T-helper 9 cell (primary cell): Measurements from ENCODE around the gene RAP1GAP2.
"Not testable (repeated sequence)": the region's sequence is repeated elsewhere in the genome, so short reads cannot be mapped to it uniquely, and the experiment has no call there.

ENCODE experiments used
- DNase-seq: peaks from one replicate; pipeline ENCODE4 v3.0.0-alpha.2; 2020

Gene RAP1GAP2

DNA sequence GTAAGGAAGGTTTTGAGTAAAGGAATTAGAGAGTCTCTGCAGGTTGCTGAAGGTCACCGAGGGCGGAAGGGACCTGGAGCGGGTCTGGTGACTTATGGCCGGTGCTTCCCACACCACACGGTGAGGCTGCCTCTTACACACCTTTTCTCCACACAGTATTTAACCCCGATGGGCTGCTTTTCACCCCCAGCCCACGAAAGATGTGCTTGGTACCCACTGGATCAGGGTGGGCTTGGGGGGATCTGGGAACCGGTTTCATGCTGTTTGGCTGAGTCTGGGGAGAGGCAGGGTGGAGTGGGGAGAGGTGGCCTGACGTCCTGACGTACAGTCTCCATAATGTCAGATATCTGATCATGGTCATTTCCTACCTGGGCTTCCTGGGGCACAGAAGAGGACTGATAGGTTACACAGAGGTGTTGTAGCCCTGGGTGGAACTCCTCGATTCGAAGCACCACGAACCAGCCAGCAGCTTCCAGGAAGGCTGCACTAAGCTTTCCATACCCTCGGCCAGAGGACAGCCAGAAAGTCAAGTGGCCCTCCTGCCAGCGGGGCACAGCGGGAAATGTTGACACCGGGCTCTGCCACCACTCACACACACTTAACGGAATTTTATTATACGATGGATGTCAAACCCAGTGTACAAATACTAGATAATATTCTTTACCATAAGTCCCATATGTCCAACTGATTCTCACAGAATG is 233.1 kb downstream of the RAP1GAP2 start:
- no peak for DNase-seq

DNA sequence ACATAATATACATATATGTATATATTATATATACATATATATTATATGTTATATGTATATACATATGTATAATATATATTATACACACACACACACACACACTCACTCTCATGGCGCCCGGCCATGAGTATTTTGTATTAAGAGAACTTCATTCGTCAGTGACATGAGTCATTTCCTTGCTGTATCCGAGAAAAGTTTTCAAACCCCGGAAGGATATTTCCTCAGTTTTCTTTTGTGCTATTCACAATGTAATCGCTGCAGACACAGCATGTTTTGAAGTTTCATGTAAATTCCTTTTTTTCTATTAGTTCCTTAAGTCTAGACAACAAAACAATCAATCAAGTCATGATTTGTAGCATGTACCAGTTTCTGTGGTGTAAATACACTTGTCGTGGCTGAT is 233.9 kb downstream of the RAP1GAP2 start:
- DNase-seq: no peak

DNA sequence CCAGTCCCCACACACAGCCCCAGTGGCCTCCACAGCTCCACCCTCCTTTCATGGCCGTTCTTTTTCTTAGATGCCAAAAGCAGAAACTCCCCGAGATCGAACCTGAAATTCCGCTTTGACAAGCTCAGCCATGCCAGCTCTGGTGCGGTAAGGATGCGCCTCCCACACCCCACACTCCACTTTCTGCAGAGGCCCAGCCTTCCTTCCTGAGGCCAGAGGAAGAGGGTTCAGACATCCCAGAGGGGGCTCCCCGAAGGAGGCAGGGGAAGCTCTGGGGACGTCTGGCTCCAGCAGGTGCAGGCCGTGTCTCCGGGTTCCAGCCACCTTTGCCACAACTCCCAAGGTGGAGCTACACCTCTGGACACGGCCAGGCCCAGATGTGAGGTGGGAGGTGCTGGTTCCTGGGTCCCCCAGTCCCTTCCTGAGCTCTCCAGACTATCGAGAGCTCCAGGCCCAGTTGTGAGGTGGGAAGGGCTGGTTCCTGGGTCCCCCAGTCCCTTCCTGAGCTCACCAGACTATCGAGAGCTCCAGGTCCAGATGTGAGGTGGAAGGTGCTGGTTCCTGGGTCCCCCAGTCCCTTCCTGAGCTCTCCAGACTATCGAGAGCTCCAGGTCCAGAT is 234.7 kb downstream of the RAP1GAP2 start:
- not testable (repeated sequence) for DNase-seq

DNA sequence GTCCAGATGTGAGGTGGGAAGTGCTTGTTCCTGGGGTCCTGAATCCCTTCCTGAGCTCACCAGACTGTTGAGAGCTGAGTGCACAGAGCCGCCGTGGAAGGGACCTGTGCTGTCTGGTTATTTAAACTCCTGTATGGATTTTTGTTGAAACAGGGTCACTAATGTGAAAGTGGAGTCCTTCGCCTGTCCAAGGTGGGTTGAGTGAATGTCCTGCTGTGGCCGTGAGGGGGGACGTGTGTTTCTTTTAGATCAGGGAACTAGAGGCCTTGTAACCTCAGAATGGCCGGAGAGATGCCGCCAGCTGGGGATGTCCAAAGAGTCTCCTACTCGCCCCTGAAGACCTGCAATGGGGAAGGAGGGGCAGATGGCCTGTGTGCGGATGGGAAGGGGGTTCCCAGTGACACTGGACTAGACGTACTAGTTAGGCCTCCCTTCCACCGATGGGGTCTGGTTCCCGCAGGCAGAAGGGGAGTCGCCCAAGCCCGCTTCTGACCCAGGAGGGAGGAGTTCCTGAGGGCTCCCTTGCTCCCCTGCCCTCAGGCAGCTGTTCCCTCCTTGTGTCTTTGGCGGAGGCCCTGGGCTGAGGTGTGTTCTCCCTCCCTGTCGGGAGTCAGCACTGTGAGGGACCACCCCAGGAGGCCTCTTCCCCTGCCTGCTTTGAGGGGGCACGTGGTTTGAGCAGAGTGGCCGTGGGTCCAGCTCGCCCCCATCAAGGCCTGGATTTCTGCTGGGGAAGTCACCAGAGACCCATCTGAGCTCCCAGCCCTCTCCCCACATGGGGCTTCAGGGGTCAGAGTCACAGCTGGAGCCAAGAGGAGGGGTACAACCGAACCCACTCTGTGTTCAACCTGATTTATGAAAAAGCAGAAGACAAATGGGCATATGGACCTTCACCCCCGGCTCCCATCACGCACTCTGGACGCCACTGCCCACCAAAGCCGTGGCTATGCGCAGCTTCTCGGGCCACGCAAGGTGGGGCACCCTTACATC is 236.3 kb downstream of the RAP1GAP2 start:
- DNase-seq: no peak

DNA sequence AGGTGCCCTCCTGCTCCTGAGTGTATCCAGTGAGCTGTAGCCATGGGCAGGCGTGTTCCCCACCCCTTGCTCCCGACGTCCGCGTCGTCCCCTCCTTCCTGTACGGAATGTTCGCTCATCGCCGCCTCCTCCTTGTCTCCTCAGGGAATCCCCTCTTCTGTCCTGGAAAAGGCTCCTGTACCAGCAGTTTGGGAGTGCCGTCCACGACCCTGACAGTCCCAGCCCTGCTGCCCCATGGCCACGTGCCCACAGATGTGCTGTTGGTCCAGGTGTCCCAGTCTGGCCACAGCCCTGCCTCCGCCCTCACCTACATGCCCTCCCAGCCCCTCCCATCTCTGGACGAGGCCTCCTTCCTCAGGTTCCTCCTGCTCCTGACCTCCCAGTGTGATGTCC is 237.0 kb downstream of the RAP1GAP2 start:
- DNase-seq: no peak

DNA sequence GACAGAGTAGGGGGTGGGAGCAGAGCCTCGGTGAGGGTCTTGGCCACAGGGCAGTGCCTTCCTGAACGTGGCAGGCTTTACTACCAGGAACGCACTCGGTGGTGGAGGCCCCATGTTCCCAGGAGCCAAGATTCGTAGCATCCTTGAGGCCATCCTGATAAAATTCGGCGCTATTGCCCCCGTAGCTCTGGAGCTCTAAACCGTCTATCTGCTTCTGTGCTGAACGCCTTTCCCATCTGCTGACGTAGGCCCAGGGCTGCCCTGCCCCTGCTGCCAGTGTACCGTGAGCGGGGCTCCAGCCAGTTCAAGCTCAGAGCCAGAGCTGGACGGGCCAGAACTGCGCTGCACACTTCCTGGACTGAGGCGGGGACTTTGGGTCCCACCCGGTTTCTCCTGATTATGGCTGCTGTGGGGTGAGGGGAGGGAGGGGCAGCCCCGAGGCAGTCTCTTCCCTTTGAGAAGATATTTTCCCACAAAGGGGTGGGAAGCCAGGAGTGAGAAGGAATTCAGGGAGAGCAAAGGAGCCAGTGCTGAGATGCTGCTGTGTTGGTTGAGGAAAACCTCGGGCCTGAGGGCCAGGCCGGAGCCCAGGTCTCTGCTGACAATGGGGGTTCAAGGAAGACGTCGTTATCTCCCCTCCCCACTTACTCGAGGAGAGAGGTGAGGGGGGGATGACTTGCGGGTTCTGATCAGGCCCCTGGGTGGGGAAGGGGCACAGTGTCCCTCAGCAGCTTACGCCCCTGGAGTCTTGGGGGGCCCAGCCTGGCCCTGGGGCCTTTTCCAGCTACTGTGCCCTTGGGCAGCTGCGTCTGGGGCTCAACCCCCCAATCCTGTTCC is 237.7 kb downstream of the RAP1GAP2 start:
- no peak for DNase-seq

DNA sequence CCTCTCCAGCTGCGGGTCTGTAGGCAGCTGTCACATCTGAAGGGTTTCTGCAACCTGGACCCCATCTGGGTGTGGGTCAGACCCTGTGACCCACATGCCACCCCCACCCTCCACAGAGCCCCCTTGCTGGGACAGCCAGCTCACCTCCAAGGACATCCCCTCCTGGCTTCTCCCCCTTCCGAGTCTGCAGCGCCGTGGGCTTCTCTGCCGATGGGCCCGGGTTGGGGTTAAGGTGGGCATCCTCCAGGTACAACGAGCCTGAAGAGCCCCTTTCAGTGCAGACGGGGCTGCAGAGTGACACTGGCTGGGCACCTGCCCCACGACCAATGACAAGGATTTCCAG is 238.3 kb downstream of the RAP1GAP2 start:
- DNase-seq: no peak

DNA sequence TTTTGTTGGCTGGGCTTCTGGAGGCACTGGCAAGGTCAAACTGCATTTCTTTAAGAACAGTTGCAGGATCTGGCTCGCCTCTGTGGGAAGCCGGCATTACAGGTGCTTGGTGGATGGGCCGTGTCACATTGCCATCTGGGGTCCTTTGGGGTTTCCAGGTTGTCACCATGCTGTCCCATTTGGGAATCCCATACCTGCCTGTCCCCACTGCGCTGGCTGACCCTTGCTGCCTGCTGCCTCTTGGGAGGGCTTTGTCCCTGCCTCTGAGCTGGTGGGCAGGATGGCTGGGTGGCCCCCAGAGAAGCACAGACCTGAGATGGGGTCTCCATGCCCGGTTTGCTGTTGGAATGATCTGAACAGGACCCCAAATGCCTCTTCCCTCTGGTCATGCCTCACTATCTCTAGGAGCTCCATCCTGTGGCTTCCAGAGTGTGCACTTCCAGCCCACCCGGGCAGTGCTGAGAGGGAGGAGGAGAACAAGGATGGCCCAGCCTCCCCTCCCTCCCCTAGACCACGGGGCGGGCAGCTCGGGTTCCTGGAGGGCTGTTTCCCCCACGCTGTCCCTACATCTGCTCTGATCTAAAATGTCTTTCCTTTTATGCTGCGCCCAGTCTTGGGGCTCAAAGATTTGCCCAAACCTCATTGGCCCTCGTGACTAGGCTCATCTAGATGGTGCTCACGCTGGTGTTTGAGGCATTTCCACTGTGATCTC is 239.2 kb downstream of the RAP1GAP2 start:
- DNase-seq: no peak

DNA sequence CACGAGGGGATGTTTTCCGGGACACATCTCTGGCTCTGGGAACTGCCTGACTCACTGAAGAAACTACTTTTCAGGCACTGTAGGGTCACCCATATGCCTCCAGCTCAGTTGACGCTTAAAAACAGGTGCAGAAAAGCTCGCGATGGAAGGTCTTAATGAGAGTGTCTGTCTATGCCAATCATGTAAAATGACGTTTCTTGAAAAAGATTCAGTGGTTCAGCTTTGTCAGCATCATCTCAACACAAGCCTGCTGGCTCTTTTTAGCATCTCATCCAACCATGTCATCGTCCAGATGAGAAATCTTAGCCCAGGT is 239.7 kb downstream of the RAP1GAP2 start:
- DNase-seq: no peak

DNA sequence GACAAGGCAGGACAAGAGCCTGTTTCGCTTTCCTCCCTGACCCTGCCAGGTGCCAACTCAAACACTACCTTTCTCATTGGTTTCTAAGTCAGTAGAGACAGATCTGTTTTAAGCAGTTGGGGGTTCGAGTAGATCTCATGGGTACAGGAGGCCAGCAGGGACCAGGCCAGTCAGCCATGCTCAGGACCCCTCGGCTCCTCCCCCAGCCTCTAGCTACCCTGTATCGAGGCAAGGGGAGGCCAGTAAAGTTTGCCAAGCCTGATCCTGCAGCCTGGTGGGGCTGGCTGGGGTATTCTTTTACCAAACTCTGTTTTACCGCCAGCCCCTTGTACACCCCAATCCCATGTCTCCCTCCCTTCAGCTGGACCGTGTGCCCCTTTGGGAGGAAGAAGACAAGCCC is 240.6 kb downstream of the RAP1GAP2 start:
- DNase-seq: no peak

DNA sequence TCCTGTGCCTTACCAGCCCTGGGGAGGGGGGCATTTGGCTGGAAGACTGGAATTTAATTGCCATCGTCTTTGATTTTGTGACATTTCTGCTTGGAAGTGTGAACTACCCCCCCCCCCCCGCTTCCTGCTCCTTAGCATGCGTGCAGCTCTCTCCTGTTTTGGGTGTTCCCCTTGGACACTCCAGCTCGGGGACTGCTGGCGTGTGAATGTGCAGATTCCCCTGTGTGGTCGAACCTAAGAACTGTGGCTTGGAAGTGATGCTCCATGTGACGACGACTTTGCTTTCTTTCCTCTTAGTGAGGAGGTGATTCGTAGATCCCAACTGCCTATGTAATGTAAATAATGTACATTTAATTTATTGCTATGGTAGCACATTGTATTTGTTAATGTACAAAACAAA is 241.0 kb downstream of the RAP1GAP2 start:
- no peak for DNase-seq

DNA sequence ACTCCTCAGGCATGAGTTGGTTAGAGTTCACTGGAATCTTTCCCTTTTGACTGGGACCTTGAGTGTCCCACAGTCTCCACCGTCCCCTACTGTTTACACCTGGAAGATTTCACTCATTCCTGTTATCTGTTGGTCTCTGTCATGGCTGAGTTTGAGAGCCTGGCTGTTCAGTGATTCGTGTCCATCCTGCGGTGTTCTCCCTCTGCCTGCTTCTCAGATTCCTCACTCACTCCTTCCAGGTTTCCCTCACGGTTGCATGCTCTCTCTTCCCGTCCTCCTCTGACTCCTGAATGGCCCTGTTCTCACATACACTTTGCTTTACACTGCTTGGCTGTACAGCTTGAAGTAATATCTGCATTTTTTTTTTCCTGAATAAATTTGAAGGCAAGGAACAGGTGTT is 242.7 kb downstream of the RAP1GAP2 start:
- DNase-seq: no peak

DNA sequence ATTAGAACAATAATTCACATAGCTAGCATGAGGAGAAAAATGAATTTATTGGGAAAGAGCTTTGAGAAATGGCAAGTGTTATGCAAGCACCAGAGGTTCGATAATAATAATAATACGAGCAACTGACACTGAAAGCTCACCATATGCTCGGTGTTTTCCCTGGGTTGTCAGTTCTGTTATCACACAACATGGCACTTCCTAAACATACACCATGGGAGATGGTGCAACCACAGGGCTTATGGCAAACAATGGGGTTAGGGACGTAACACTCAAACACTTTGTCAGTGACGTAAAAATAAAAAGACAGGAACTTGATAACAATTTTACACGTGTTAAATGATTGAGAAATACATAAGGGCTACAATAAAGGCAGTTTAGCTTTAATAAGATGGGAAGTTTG is 243.5 kb downstream of the RAP1GAP2 start:
- DNase-seq: no peak

DNA sequence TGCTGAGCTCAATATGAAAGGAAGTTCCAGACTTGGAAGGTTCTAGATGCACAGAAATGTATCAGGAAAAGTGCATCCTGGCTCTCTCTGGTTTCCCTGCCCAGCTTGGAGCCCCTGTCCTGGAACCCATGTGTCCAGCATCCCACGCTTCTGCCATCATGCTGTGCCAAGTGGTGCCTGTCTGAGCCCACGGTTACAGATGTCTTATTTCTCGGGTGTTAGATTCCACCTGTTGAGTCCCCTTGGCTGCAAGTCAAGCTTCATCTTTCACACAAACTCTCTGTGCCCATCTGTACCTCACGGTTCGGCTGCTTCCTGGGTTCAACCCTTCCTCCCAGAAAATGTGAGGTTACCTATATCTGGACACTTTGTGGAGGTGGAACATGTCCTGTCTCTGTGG is 244.6 kb downstream of the RAP1GAP2 start:
- no peak for DNase-seq

DNA sequence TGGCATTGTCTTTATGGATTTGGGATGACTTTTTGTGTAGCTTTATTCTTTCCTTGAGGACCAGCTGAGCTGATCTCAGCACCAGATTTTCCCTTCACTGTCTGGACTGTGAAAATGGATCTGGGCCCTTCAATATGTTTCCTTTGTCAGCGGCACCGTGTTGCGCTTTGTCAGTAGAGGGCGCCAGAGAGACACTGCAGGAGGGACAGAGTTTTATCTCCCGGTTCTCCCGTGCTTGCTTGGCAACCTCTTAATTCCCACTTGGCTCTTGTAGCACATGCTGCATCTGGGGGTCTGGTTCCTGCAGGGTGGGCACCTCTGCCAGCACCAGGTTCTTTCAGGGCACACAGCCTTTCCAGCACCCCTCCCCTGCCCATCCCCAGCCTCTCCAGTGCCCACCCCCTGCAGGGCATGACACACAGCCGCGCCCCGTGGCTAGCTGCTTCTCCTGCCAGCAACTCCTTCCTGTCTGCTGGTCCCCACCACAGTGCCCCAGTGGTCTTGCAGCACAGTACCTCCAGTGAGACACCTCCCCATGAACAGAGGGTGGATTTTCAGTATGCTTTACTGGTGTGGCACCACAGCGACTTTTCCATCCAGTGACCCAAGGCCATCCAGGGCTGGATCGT is 247.6 kb downstream of the RAP1GAP2 start:
- DNase-seq: no peak

DNA sequence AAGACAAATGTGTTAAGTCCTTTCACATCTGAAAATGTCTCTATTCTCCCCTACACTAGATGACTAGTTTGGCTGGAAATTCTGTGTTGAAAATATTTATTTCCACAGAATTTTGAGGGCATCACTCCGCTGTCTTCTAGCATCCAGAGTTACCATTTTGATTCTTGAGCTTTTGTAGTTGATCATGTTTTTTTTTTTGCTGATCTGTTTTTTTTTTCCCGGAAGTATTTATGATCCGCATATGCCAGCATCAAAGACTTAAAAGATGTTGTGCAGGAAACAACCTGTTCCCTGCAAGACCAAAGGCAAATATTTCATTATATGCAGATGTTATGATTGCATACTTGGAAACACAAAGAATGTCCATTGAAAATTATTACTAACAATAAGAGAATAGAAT is 250.5 kb downstream of the RAP1GAP2 start:
- no peak for DNase-seq

DNA sequence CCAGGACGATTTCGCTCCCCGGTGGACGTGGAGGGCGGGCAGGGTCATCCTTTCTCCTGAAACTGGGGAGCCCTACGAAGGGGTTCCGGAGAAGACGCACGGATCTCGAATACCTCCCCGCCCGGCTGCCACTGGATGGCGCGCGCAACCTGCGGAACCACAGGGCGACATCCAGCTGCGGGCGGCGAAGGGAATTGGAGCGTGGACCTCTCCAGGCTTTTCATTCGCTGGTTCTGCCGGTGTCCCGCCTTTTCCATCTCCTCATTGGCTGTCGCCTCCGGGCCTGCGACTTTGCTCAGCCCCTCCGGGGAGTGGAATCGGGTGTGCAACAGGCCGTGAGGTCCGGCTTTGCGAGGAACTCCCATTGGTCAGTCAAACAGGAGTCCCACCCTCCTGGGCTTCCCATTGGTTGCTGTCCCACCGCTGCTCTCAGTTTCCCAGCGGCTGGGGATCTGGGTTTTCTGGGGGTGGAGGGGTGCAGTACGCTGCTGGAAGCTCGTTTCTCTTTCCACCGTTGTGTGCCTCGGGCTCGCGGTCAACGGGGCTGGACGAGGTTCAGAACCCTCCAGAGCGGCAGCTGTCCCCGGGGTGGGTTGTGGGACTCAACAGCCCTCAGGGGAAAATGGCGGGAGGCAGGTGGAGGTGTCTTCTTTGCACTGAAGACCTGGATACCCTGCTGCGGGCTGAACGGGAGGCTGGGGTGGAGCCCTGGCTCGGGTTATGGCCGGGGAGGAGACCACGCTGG is 252.7 kb downstream of the RAP1GAP2 start:
- DNase-seq: peak; percentile 86

DNA sequence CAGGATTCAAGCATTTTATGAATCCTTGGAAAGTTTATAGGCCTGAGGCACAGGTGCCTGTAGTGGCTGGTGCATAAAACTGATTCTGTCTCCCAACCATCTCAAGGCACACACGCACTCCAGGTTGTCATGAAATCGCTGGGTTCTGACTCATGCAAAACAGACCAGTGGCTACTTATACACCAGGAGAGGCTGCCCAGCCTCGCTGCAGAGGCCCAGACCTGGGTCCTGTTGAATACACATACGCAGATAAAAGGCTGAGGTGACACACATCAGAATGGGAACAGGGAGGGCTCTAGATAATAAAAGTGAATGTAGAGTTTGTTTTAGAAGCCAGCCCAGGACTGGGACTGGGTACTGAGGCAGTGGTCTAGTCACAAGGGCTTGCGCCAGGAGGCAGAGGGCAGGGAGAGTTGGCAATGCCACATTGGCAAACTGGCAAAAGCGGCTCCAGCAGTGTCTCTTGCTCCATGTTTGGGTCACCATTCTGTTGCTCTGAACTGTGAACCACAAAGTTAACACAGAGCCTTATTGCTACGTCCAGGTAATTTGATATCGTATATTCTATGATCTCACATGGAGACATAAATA is 253.6 kb downstream of the RAP1GAP2 start:
- DNase-seq: no peak

DNA sequence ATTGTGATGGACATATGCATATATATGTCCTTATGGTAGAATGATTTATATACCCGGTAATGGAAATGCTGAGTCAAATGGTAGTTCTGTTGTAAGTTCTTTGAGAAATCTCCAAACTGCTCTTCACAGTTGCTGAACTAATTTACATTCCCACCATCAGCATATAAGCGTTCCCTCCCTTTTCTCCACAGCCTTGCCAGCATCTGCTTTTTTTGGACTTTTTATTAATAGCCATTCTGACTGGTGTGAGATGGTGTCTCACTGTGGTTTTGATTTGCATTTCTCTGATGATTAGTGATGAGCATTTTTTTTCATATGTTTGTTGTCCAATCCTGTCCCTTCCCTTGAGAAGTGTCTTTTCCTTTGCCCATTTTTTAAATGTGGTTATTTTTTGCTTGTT is 258.6 kb downstream of the RAP1GAP2 start:
- DNase-seq: not testable (repeated sequence)

DNA sequence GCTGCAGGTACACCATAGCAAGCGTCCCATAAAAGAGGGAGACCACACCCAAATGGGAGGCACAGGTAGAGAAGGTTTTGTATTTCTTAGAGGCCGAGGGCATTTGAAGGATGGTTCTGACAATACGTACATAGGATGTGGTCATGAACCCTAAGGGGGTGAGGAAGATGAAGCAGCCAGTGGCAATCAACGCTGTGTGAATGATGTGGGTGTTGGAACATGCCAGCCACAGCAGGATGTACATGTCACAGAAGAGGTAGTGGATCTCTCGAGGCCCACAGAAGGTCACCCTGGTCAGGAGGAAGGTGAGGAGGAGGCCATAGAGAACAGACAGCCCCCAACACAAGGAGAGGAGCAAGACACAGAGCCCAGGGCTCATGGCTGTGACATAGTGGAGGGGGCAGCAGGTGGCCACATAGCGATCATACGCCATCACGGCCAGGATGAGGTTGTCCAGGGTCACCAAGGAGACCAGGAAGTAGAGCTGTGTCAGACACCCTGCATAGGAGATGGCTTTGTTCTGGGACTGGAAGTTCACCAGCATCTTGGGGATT is 266.7 kb downstream of the RAP1GAP2 start:
- DNase-seq: not testable (repeated sequence)
